HepG2 (cell line): ENCODE results near the gene IGF2. TPM values are rescaled to one million over a fixed set of nuclear protein-coding genes. Genes with fewer than 3 reads are reported as not detected.

Experiments used
- ATAC-seq: fragments of 200-7000 bp; cut with Tn5 transposase; 3 replicates; pipeline ENCODE4 v1.9.1; 2020; ENCODE audit warnings: mild to moderate bottlenecking, moderate library complexity
- BruUV-seq: library from RNA; stranded (reverse); fragments of 400-500 nt; replicated peaks from 2 replicates; lab custom pipeline; 2021; lab: Mats Ljungman, UMichigan
- CTCF ChIA-PET: fragments of 300-600 bp; formaldehyde crosslinking; extraction: SDS; loops from one replicate; lab custom pipeline; 2021; ENCODE audit warnings: low total read pairs, inconsistent platforms, low intra/inter-chr PET ratio; lab: Yijun Ruan, JAX
- POLR2A ChIA-PET: fragments of 350-600 bp; sonication (Branson Sonifier 250); formaldehyde crosslinking; loops from one replicate; lab custom pipeline; 2020; ENCODE audit warnings: antibody characterized with exemption, inconsistent platforms; lab: Yijun Ruan, JAX
- DNase-seq: peaks from one replicate; pipeline ENCODE4 v3.0.0-alpha.2; 2015; ENCODE audit warnings: low spot score
- FAIRE-seq: peaks from 3 replicates; lab custom pipeline; 2011; peaks lifted over from hg19 to GRCh38; lab: Jason Lieb, UNC
- H2AFZ ChIP-seq: one replicate; pipeline ENCODE4 v1.6.1; 2011; ENCODE audit warnings: low read length, inconsistent platforms
- H3K27ac ChIP-seq: fragments of 300-600 bp; 3 replicates; pipeline ENCODE4 v1.8.0; 2011; ENCODE audit warnings: mixed run types, mild to moderate bottlenecking, mixed read lengths, low read length, inconsistent platforms; ENCODE audit not compliant: insufficient read depth; ENCODE audit errors: extremely low read length
- H3K27me3 ChIP-seq, 2 experiments: fragments of 200-600 bp in 1 of 2; 2 replicates in 1 of 2; 3 replicates in 1 of 2; pipeline versions ENCODE4 v1.6.0 to v1.8.0; 2011; ENCODE audit warnings: low read length in 2 of 2, mild to moderate bottlenecking in 2 of 2, moderate library complexity in 2 of 2, inconsistent platforms in 1 of 2; ENCODE audit not compliant: insufficient read depth in 2 of 2, control insufficient read depth in 1 of 2
- H3K36me3 ChIP-seq, 2 experiments: fragments of 200-600 bp in 1 of 2; replicated peaks in 1 of 2; 2 replicates in 1 of 2; 3 replicates in 1 of 2; pipeline versions ENCODE4 v1.5.1 to v1.8.0; 2011; ENCODE audit warnings: low read length in 2 of 2, inconsistent platforms in 1 of 2; ENCODE audit not compliant: insufficient read depth in 2 of 2, control insufficient read depth in 1 of 2
- H3K4me1 ChIP-seq: 2 replicates; pipeline ENCODE4 v1.5.1; 2012; ENCODE audit warnings: low read length, inconsistent platforms; ENCODE audit not compliant: insufficient read depth
- H3K4me2 ChIP-seq: 2 replicates; pipeline ENCODE4 v1.6.0; 2011; ENCODE audit warnings: low read depth, low read length, inconsistent platforms
- H3K4me3 ChIP-seq, 3 experiments: fragments of 200-600 bp in 1 of 3; sonication (generic), shearing (Covaris generic) in 1 of 3; replicated peaks in 1 of 3; 2 replicates each; pipeline ENCODE4 v1.5.1; 2011 to 2016; ENCODE audit warnings: low read length in 3 of 3, inconsistent platforms in 2 of 3, low read depth in 2 of 3, mild to moderate bottlenecking in 2 of 3, control low read depth in 1 of 3, mixed read lengths in 1 of 3; ENCODE audit not compliant: insufficient read depth in 1 of 3
- H3K79me2 ChIP-seq: one replicate; pipeline ENCODE4 v1.6.1; 2011; ENCODE audit warnings: low read length, inconsistent platforms; ENCODE audit not compliant: insufficient read depth
- H3K9ac ChIP-seq: 2 replicates; pipeline ENCODE4 v1.6.0; 2011; ENCODE audit warnings: mild to moderate bottlenecking, low read depth, low read length, inconsistent platforms; ENCODE audit not compliant: insufficient read depth
- H3K9me3 ChIP-seq: 2 replicates; pipeline ENCODE4 v1.5.1; 2012; ENCODE audit warnings: mild to moderate bottlenecking, low read length
- H4K20me1 ChIP-seq: 2 replicates; pipeline ENCODE4 v1.6.0; 2011; ENCODE audit warnings: inconsistent platforms, mild to moderate bottlenecking, low read length, moderate library complexity; ENCODE audit not compliant: insufficient read depth
- MAFF ChIP-seq: IDR thresholded peaks from 2 replicates; pipeline ENCODE4 v1.6.1; 2011; ENCODE audit warnings: low read depth, low read length, improper control_type of control experiment
- MAFK ChIP-seq, 2 experiments: IDR thresholded peaks in 1 of 2; conservative IDR thresholded peaks in 1 of 2; 2 replicates each; pipeline ENCODE4 v1.6.1; 2011; ENCODE audit warnings: improper control_type of control experiment in 2 of 2, low read length in 2 of 2
- TRIM24 ChIP-seq: sonication (generic); formaldehyde crosslinking; IDR thresholded peaks from 2 replicates; pipeline ENCODE4 v1.8.0; 2022; ENCODE audit warnings: mild to moderate bottlenecking, missing genetic modification reagents
- ZFP36 ChIP-seq: fragments of 150-350 bp; IDR thresholded peaks from 2 replicates; pipeline ENCODE4 v1.6.1; 2018; ENCODE audit warnings: borderline replicate concordance, low read length, low read depth; ENCODE audit not compliant: partially characterized antibody
- WGBS: methylation state at CpG from one replicate; pipeline ENCODE4 v1.1.6; 2017; ENCODE audit warnings: low lambda C conversion rate; 5-methylcytosine and 5-hydroxymethylcytosine counted together
- in situ Hi-C: cut with HindIII; loops from 2 replicates; pipeline ENCODE4 v1.10.0; 2017; ENCODE audit warnings: low pct_unique_long_range_greater_than_20kb; ENCODE audit not compliant: extremely low pct_ligation_motif_present
- intact Hi-C: fragments of 100-400 bp; cut with micrococcal nuclease; formaldehyde crosslinking; loops from one replicate; pipeline ENCODE4 v1.10.0; 2022; ENCODE audit not compliant: unreplicated experiment
- polyA plus RNA-seq, 8 experiments: library from polyadenylated mRNA; depleted of rRNA in 3 of 8; stranded (reverse) in 7 of 8; unstranded in 1 of 8; fragments of >200 nt; fragmentation: Illumina TruSeq in 4 of 8; extraction: Trizol in 4 of 8; gene quantifications; 2 replicates each; pipeline versions ENCODE4 v1.2.1 to v1.2.3, GENCODE V29; 2011 to 2016; ENCODE audit warnings: low read depth in 4 of 8, missing spikeins in 1 of 8, mixed read lengths in 1 of 8; ENCODE audit not compliant: insufficient read depth in 1 of 8
- total RNA-seq, 5 experiments: library from RNA; depleted of rRNA; stranded (reverse); fragments of >200 nt; fragmentation: Illumina TruSeq; extraction: Trizol; gene quantifications; 2 replicates each; pipeline ENCODE4 v1.2.3, GENCODE V29; 2016; ENCODE audit warnings: low read depth in 1 of 5
- TF ChIP-seq, protein P1 (sequence below): sonication (generic); formaldehyde crosslinking; conservative IDR thresholded peaks from 2 replicates; pipeline ENCODE4 v1.8.0; 2022; ENCODE audit warnings: mild to moderate bottlenecking, moderate library complexity, missing genetic modification reagents

Gene IGF2
- total and polyA plus RNA-seq, 2 of the 13 experiments (the other 11 are each of a cell fraction or from before 2014, with no cell fraction given), result 79.1 to 254 TPM

DNA sequence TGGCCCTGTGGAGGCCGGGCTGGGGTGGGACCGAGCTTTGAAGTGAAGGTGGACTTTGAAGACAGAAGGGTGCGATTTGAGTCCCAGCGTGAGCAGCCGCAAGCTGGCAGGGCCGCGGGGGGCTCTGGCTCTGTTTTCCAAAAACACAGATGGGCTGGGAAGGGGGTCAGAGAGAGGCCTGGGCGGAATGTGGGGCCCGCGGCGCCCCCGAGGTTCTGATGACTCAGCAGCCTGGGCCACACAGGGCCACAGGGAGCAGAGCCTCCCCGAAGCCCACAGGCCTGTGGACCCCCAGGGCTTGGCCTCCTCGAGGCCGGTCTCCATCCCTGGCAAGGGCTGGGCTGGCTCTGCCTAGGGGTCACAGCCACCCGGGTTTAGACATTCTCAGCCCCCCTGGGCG lies 15.7 kb upstream of the IGF2 start:
- POLR2A ChIA-PET, result no interaction called here
- Histone ChIP-seq H3K4me2 (no peak overlapping the region), H3K79me2 (no peaks in the 10 kb centered on the region), H3K36me3 (no peaks in the 10 kb centered on the region), H3K9ac (no peak overlapping the region), H3K4me1 (peaks cover 20% of the 10 kb centered on the region), H3K9me3 (no peaks in the 10 kb centered on the region), H4K20me1 (no peaks in the 10 kb centered on the region), H2AFZ (no peak overlapping the region), H3K27me3 (peaks cover 21 to 57% of the 10 kb centered on the region in 2 experiments), H3K27ac (no peak overlapping the region), H3K4me3 (no peak overlapping the region)
- 20% methylated on average over 6 of the region's 17 CpGs for WGBS
- in situ Hi-C loops, result loop anchor here (5.0 kb wide), 4 partner anchors 273 to 498 kb away; partner anchors contain the start of gene KRTAP5-6
- FAIRE-seq (no peak), ATAC-seq (no peak), DNase-seq (no peak)
- CTCF ChIA-PET, result interaction anchor here (2.2 kb wide), 1 partner anchor 515 kb away, joined by 10 read pairs; no protein-coding TSS in a partner anchor
- intact Hi-C loops, result loop anchor here (5.0 kb wide), 1 partner anchor 503 kb away; no protein-coding TSS in a partner anchor
- peak; percentile 71 to 84 for TF ChIP-seq MAFK (conservative IDR thresholded peaks at IDR 0.05 in 1 of 2, IDR thresholded peaks at IDR 0.05 in 1 of 2; ENCODE audit: low read length in 2 of 2)
- no peak for TF ChIP-seq TRIM24 (CRISPR knock-in tag)
- TF ChIP-seq MAFF, result peak; percentile 67
- no TSS peak for BruUV-seq

DNA sequence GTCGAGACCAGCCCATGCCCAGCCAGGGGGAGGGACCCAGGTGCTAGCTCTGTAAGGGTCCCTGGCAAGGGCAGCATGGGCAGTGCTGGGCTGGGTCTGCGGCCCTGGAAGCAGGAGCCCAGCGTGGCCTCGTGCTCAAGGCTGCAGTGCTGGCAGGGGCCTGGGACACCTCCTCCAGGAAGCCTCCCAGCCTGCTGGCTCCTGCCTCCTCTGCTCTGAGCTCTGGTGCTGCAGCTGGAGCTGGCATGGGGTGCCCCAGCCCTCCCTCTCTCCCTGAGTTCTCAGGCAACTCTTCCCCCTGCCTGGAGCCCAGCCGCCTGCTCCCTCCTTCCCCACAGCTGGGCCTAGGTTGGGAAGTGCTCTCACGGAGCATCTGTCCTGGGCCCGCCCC lies 15.0 kb upstream of the IGF2 start:
- ChIA-PET CTCF (no interaction called here), POLR2A (no interaction called here)
- Histone ChIP-seq H3K9ac (no peak overlapping the region), H3K4me1 (peaks cover 20% of the 10 kb centered on the region), H3K4me3 (no peak overlapping the region), H4K20me1 (no peaks in the 10 kb centered on the region), H3K79me2 (no peaks in the 10 kb centered on the region), H2AFZ (no peak overlapping the region), H3K4me2 (no peak overlapping the region), H3K27me3 (peaks cover 21 to 51% of the 10 kb centered on the region in 2 experiments), H3K27ac (no peak overlapping the region), H3K9me3 (no peaks in the 10 kb centered on the region), H3K36me3 (no peaks in the 10 kb centered on the region)
- 16% methylated on average over 3 of the region's 7 CpGs for WGBS
- no TSS peak for BruUV-seq
- TF ChIP-seq, protein P1, sequence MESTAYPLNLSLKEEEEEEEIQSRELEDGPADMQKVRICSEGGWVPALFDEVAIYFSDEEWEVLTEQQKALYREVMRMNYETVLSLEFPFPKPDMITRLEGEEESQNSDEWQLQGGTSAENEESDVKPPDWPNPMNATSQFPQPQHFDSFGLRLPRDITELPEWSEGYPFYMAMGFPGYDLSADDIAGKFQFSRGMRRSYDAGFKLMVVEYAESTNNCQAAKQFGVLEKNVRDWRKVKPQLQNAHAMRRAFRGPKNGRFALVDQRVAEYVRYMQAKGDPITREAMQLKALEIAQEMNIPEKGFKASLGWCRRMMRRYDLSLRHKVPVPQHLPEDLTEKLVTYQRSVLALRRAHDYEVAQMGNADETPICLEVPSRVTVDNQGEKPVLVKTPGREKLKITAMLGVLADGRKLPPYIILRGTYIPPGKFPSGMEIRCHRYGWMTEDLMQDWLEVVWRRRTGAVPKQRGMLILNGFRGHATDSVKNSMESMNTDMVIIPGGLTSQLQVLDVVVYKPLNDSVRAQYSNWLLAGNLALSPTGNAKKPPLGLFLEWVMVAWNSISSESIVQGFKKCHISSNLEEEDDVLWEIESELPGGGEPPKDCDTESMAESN, result no peak
- peak; percentile 8 for TF ChIP-seq ZFP36
- ATAC-seq, result no peak
- intact Hi-C loops, result loop anchor here (5.0 kb wide), 1 partner anchor 502 kb away; no protein-coding TSS in a partner anchor
- DNase-seq, result no peak
- no peak for FAIRE-seq
- in situ Hi-C loops, result loop anchor here (5.0 kb wide), 4 partner anchors 272 to 497 kb away; partner anchors contain the start of gene KRTAP5-6
